PFSK-1 (cell line): ENCODE data around the gene SPTB.

ENCODE experiments used
- POLR2AphosphoS5 ChIP-seq: IDR thresholded peaks from 2 replicates; pipeline ENCODE4 v1.6.1; 2012; ENCODE audit warnings: low read depth, mild to moderate bottlenecking, control low read depth, low read length, moderate library complexity
- REST ChIP-seq, 2 experiments: IDR thresholded peaks; 2 replicates each; pipeline versions ENCODE4 v1.6.1 to v1.8.0; 2011 to 2012; ENCODE audit warnings: low read depth in 2 of 2, low read length in 2 of 2, control low read depth in 1 of 2, inconsistent platforms in 1 of 2, mild to moderate bottlenecking in 1 of 2, moderate library complexity in 1 of 2; ENCODE audit not compliant: insufficient read depth in 1 of 2
- SIN3A ChIP-seq: IDR thresholded peaks from 2 replicates; pipeline ENCODE4 v1.6.1; 2012; ENCODE audit warnings: mild to moderate bottlenecking, low read length, moderate library complexity, borderline replicate concordance; ENCODE audit not compliant: insufficient read depth
- TAF1 ChIP-seq: IDR thresholded peaks from 2 replicates; pipeline ENCODE4 v1.6.1; 2012; ENCODE audit warnings: low read length, control low read depth, borderline replicate concordance; ENCODE audit not compliant: insufficient read depth

GRCh38 chr14:64730681-64731080, 149.0 kb downstream of the SPTB start:
- TF ChIP-seq POLR2AphosphoS5 = no peak
- no peak for TF ChIP-seq REST (IDR thresholded peaks at IDR 0.05; ENCODE audit: insufficient read depth in 1 of 2, low read depth in 2 of 2, low read length in 2 of 2)
- TF ChIP-seq SIN3A = no peak
- no peak for TF ChIP-seq TAF1
